Right lobe of liver (tissue), 6 donors: ENCODE results near the gene PCMTD2. TPM values are rescaled to one million over a fixed set of nuclear protein-coding genes. Genes with fewer than 3 reads are reported as not detected.

Experiments used
- ATAC-seq, 4 donors: fragments of 200-7000 bp; cut with Tn5 transposase; one replicate each; pipeline ENCODE4 v1.9.1; 2020; ENCODE audit warnings: mild to moderate bottlenecking in 4 of 4, moderate library complexity in 4 of 4
- DNase-seq, 3 donors: peaks; one replicate each; pipeline ENCODE4 v3.0.0-alpha.2; 2020
- H3K27ac ChIP-seq, 3 donors: fragments of 200-600 bp; one replicate each; pipeline ENCODE4 v1.8.0; 2022
- H3K27me3 ChIP-seq, 2 donors: fragments of 200-600 bp; one replicate each; pipeline ENCODE4 v1.8.0; 2022
- H3K36me3 ChIP-seq, 4 donors: fragments of 200-600 bp; sonication (generic) in 1 of 4; one replicate each; pipeline versions ENCODE4 v1.5.1 to v1.8.0; 2017 to 2022; ENCODE audit warnings: control low read depth in 1 of 4
- H3K4me1 ChIP-seq, 4 donors: fragments of 200-600 bp; sonication (generic) in 1 of 4; one replicate each; pipeline versions ENCODE4 v1.5.1 to v1.8.0; 2017 to 2022; ENCODE audit warnings: control low read depth in 1 of 4
- H3K4me3 ChIP-seq, 3 donors: fragments of 200-600 bp; one replicate each; pipeline ENCODE4 v1.8.0; 2022
- H3K9me3 ChIP-seq, 4 donors: fragments of 200-600 bp; sonication (generic) in 1 of 4; one replicate each; pipeline versions ENCODE4 v1.5.1 to v1.8.0; 2017 to 2022; ENCODE audit warnings: control low read depth in 1 of 4
- POLR2A ChIP-seq: fragments of 450-650 bp; IDR thresholded peaks from one replicate; pipeline ENCODE4 v1.6.1; 2017; ENCODE audit warnings: antibody characterized with exemption, mild to moderate bottlenecking
- WGBS: methylation state at CpG from one replicate; pipeline ENCODE4 v1.1.6; 2018; ENCODE audit warnings: low coverage, low lambda C conversion rate; ENCODE audit not compliant: insufficient coverage; ENCODE audit errors: missing lambda C conversion rate; 5-methylcytosine and 5-hydroxymethylcytosine counted together
- intact Hi-C, 2 donors: fragments of 100-400 bp; cut with DNase I; formaldehyde crosslinking; loops; one replicate each; pipeline versions ENCODE4 v1.11.2 to v1.14.1; 2022
- total RNA-seq, 6 experiments: library from RNA; depleted of rRNA in 2 of 6; stranded (reverse); fragments of >200 nt in 2 of 6; fragmentation: NEBNext Ultra II Directional in 3 of 6; extraction: Animal tissue kit (Norgen Biotek cat#: 25700) in 3 of 6; gene quantifications; one replicate each; pipeline versions ENCODE4 v1.1.0 to v1.2.4, GENCODE V29; 2016 to 2023
- TF ChIP-seq, protein P1 (sequence below), 4 donors: fragments of 200-600 bp in 3 of 4; fragments of 450-650 bp in 1 of 4; IDR thresholded peaks; one replicate each; pipeline versions ENCODE4 v1.5.1 to v1.8.0; 2016 to 2022; ENCODE audit warnings: antibody characterized with exemption in 4 of 4, mild to moderate bottlenecking in 2 of 4
- donor health status: DM: no; HTN: yes; CAD: no.
- donor health status: DM: no; HTN: no; CAD: no.
- donor health status: DM: no; HTN: no; CAD: no.
- donor health status: DM: no; HTN: yes; CAD: no.
- donor health status: DM: no; HTN: yes; CAD: no.

The PCMTD2 gene
- total RNA-seq, 6 experiments from 2014 or later: 24.5 to 39.7 (median 28.6) TPM

DNA sequence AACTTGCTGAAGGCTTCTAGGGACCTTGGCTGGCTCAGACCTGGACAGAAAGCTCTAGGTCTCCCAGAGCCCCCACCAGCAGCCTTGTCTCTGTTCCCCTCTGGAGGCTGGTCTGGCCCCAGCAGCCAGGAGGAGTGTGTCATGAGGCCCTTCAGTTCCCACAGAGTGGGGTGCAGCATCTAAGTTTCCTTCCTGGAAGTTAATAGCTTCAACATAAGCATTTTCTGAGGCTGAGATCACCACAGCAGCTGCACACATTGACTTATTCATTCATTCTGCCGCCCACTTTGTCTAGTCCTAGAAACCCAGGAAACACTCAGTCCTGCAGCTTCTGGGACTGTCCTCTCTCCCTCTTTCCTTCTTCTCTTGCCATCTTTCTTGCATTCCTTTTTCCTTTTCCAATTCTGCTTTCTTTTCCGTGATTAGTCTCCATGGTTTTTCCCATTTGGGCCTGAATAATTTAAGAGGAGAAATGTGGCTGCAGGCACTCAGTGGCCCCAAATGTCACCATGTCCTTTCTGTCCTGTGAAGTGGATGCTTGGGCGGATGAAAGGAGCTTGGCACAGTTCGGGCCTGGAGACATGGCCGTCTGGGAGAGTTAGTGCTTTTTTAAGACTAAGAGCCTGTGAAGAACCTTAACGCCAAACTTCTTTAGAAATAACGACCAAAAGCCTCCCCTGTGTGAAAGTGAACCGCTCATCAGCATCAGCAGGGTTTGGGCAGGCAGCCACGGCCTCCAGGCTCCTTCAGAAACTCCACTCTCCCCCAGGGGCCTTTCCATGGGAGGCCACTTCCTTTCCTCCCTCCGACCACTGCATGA lies 31.0 kb upstream of the PCMTD2 start:
- no peak for DNase-seq
- intact Hi-C loops: no loop called here

DNA sequence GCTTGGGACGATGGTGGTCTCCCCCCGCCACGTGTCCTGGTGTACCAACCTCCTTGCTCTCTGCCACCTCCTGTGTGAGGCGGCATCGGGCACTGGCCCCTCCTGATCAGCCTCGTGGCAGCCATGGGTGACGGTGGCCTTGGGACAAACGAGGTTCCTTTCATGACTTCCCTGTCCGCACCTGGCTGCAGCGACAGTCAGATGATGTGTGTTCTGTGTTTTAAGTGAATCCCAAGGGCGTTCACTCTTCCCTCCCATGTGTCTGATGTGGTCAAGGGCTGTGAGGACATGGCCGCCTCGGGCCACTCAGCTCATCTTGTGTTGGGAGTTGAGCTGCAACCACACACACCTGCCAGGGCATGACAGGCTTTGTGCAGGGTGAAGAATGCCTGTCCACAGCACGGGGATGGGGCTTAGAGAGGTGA lies 30.4 kb upstream of the PCMTD2 start:
- Histone ChIP-seq H3K27me3 (no peaks in the 10 kb centered on the region), H3K27ac (no peak overlapping the region), H3K9me3 (no peaks in the 10 kb centered on the region), H3K4me3 (no peak overlapping the region), H3K36me3 (no peaks in the 10 kb centered on the region), H3K4me1 (peaks cover 0 to 27% (median 12%) of the 10 kb centered on the region in 4 donors)
- ATAC-seq (no peak), DNase-seq (no peak)
- TF ChIP-seq POLR2A: no peak
- TF ChIP-seq, protein P1, sequence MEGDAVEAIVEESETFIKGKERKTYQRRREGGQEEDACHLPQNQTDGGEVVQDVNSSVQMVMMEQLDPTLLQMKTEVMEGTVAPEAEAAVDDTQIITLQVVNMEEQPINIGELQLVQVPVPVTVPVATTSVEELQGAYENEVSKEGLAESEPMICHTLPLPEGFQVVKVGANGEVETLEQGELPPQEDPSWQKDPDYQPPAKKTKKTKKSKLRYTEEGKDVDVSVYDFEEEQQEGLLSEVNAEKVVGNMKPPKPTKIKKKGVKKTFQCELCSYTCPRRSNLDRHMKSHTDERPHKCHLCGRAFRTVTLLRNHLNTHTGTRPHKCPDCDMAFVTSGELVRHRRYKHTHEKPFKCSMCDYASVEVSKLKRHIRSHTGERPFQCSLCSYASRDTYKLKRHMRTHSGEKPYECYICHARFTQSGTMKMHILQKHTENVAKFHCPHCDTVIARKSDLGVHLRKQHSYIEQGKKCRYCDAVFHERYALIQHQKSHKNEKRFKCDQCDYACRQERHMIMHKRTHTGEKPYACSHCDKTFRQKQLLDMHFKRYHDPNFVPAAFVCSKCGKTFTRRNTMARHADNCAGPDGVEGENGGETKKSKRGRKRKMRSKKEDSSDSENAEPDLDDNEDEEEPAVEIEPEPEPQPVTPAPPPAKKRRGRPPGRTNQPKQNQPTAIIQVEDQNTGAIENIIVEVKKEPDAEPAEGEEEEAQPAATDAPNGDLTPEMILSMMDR (IDR thresholded peaks at IDR 0.05): no peak
- WGBS: 80% methylated on average over 5 of the region's 14 CpGs
- intact Hi-C loops: no loop called here

More for the DNA sequence above, 31.0 kb upstream of the PCMTD2 start:
- Histone ChIP-seq H3K27me3 (no peaks in the 10 kb centered on the region), H3K27ac (no peak overlapping the region), H3K36me3 (no peaks in the 10 kb centered on the region), H3K9me3 (no peaks in the 10 kb centered on the region), H3K4me3 (no peak overlapping the region), H3K4me1 (peaks cover 0 to 29% (median 13%) of the 10 kb centered on the region in 4 donors)
- no peak for TF ChIP-seq POLR2A
- TF ChIP-seq, protein P1 (IDR thresholded peaks at IDR 0.05): no peak
- 53% methylated on average over 6 of the region's 10 CpGs for WGBS
- no peak for ATAC-seq

DNA sequence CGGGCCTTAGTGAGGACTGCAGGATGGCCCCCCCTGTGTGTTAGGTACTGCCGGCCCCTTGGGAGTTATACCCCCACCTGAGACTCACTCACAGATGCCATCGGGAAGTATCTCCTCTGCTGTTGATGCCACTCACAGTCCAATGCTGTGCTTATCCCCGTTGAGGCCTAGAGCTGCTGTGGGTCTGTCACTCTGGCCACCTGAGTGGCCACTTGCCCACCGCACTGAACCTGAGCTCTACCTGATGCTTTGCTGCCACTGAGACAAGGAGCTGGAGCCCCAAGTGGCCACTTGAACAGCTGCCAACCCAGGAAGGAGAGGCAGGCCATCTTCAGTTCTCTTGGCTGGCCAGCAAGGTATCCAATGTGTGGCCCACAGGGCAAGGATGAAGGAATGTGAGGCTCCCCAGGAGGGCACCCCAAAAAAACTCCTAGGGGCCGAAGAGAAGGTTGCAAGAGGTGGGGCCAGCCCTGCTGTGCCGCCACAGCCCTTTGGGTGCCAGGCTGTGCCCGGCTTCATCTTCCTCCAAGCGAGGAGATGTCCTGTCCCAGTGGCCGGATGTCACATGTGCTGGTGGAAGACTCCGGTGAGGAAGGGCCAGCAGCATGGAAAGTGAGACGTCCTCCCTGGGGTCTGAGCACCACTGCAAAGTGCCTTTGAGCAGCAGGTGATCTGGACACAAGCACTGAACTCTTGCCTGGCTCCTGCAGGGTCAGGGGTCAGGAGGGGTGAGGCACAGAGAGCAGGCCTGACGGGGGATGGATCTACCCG lies 29.5 kb upstream of the PCMTD2 start:
- no peak for ATAC-seq
- Histone ChIP-seq H3K27me3 (no peaks in the 10 kb centered on the region), H3K4me3 (no peak overlapping the region), H3K4me1 (peaks cover 0 to 20% (median 7%) of the 10 kb centered on the region in 4 donors), H3K27ac (no peak overlapping the region), H3K9me3 (no peaks in the 10 kb centered on the region), H3K36me3 (no peaks in the 10 kb centered on the region)
- WGBS: 75% methylated on average over 2 of the region's 14 CpGs
- no peak for DNase-seq
- intact Hi-C loops: no loop called here
- TF ChIP-seq, protein P1 (IDR thresholded peaks at IDR 0.05): no peak
- no peak for TF ChIP-seq POLR2A

DNA sequence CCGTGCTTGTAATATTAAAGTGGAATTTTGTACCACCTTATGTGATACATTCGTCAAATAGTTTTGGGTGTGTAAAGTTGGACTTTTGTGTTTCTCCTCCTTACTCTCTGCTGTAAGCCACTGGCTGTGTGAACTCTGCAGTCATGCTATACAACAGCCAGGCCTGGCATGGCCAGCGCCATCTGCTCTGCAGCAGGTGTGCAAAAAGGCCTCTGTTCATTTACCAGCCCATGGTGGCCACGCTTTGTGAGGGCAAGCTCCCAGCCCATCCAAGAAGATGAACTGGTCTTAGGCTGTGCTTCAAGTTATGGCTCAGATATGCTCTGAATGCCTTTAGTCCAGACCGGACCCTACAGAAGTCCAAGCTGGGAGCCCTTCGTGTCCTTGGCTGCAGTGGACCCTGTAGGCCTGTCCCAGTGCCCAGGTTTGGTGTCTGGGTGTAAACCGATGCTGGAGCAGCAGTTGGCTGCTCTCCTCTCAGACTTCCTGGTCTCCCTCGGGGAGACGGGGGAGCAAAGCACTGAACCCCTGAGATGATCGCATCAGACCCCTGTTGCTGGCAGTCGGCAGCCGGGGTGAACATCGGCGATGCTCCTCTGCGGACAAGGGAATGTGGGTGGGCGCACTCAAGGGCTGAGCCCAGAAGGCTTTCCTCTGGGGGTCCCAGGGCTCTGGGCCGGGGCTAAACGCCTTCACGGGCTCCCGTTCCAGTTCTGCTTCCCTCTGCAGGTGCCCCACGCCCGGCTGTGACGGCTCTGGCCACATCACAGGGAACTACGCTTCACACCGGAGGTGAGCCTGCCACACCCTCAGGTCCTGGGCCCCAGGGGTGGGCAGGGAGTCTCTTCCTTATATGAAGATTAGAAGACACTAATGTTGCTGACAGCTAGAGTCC lies 28.6 kb upstream of the PCMTD2 start:
- intact Hi-C loops: no loop called here
- peaks cover 0 to 12% (median 4%) of the 10 kb centered on the region in 4 donors for H3K4me1 ChIP-seq
- H3K27me3 ChIP-seq: no peaks in the 10 kb centered on the region
- TF ChIP-seq, protein P1 (IDR thresholded peaks at IDR 0.05): no peak
- TF ChIP-seq POLR2A: no peak
- H3K9me3 ChIP-seq: no peaks in the 10 kb centered on the region
- ATAC-seq (no peak), DNase-seq (peak in 1 of 3 donors; percentile 42)
- H3K4me3 ChIP-seq: no peak overlapping the region
- no peak overlapping the region for H3K27ac ChIP-seq
- 88% methylated on average over 2 of the region's 25 CpGs for WGBS
- no peaks in the 10 kb centered on the region for H3K36me3 ChIP-seq
